Stimulated activated memory B cell treated with anti-CD40 and anti-IgM and Interleukin-4, amounts not matched to agents 10 μg/mL and 1 μg/mL and 100 μg/mL, for 72 hours (primary cell): Measurements from ENCODE around the gene ATXN7L3.
"Not testable (repeated sequence)": the region's sequence is repeated elsewhere in the genome, so short reads cannot be mapped to it uniquely, and the experiment has no call there.

Experiments used
- ATAC-seq: fragments of 150-1000 bp; cut with Tn5 transposase; 2 replicates; pipeline ENCODE4 v1.10.0; 2021
- H3K27ac Mint-ChIP-seq: one replicate; pipeline ENCODE4 v1.8.0; 2022; ENCODE audit warnings: mild to moderate bottlenecking, mixed read lengths
- H3K27me3 Mint-ChIP-seq: one replicate; pipeline ENCODE4 v1.8.0; 2022; ENCODE audit warnings: mixed read lengths
- H3K36me3 Mint-ChIP-seq: one replicate; pipeline ENCODE4 v1.8.0; 2022; ENCODE audit warnings: mixed read lengths
- H3K4me1 Mint-ChIP-seq: one replicate; pipeline ENCODE4 v1.8.0; 2022; ENCODE audit warnings: mixed read lengths
- H3K4me3 Mint-ChIP-seq: one replicate; pipeline ENCODE4 v1.8.0; 2022; ENCODE audit warnings: mild to moderate bottlenecking, moderate library complexity, mixed read lengths
- H3K9me3 Mint-ChIP-seq: one replicate; pipeline ENCODE4 v1.8.0; 2022; ENCODE audit warnings: mixed read lengths

The ATXN7L3 gene

GRCh38 chr17:44177640-44178039 lies 22.0 kb downstream of the ATXN7L3 start:
- Mint-ChIP-seq H3K4me3 (no peak overlapping the region), H3K36me3 (peaks cover 29% of the 10 kb centered on the region), H3K27me3 (no peaks in the 10 kb centered on the region), H3K4me1 (peaks cover 13% of the 10 kb centered on the region), H3K27ac (no peak overlapping the region), H3K9me3 (no peaks in the 10 kb centered on the region)
- no peak for ATAC-seq

DNA sequence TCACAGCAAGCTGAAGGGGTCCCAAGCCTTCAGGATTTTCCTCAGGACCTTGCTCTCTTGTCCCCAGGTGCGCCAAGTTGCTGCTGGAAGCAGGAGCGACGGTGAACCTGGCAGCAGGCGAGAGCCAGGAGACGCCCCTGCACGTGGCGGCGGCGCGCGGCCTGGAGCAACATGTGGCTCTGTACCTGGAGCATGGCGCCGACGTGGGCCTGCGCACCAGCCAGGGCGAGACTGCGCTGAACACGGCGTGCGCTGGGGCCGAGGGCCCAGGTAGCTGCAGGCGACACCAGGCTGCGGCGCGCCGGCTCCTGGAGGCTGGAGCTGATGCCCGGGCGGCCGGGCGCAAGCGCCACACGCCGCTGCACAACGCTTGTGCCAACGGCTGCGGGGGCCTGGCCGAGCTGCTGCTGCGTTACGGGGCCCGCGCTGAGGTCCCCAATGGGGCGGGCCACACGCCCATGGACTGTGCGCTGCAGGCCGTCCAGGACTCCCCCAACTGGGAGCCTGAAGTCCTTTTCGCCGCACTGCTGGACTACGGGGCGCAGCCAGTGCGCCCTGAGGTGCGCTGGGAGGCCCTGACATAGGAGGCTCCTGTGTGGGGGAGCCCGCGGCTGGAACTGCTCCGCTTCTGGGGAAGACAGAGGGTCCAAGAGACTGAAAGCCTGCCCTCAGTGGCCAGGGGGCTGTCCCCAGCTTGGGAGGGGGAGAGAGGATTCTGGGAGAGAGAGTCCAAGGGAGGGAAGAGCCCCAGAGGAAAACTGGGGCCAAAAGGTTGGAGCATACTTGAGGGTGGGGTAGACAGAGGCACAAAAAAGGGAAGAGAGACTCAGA lies 22.8 kb downstream of the ATXN7L3 start:
- Mint-ChIP-seq H3K27ac (no peak overlapping the region), H3K4me3 (no peak overlapping the region), H3K27me3 (no peaks in the 10 kb centered on the region), H3K36me3 (peaks cover 26% of the 10 kb centered on the region), H3K4me1 (peaks cover 9% of the 10 kb centered on the region), H3K9me3 (no peaks in the 10 kb centered on the region)
- ATAC-seq: no peak

DNA sequence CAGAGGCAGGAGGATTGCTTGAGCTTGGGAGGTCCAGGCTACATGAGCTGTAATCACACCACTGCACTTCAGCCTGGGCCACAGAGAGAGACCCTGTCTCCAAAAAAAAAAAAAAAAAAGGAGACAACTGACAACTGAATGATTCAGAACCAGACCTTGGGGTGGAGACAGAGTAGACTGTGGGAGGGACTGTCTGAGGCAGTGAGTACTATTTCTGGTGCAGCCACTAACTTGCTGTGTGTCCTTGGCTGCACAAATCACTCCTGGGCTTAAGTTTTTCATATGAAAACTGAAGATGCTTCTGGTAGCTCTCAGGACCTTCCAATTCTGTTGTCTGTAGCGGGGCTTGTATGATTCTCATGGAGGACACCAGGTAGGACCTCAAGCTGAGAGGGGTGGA lies 23.4 kb downstream of the ATXN7L3 start:
- Mint-ChIP-seq H3K27ac (no peak overlapping the region), H3K27me3 (no peaks in the 10 kb centered on the region), H3K9me3 (no peaks in the 10 kb centered on the region), H3K36me3 (peaks cover 22% of the 10 kb centered on the region), H3K4me1 (peaks cover 6% of the 10 kb centered on the region), H3K4me3 (no peak overlapping the region)
- ATAC-seq: no peak

DNA sequence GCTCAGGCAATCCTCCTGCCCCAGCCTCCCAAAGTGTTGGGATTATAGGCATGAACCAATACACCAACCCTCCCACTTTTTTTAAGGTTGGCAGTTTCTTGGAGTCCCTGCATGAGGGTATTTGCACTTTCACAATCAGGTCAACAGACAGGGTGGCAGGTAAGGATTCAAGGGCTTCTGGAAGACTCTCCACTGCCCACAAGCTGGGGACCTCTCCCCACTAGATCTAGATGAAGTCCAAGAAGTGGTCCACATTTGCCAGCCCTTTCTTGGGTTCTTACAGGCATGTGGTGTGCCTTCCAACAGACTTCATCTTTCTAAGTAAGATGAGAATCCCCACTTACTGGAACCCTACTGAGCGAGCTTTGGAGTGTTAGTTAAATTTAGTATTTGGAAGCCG lies 25.3 kb downstream of the ATXN7L3 start:
- H3K36me3 Mint-ChIP-seq: peaks cover 22% of the 10 kb centered on the region
- no peak for ATAC-seq

DNA sequence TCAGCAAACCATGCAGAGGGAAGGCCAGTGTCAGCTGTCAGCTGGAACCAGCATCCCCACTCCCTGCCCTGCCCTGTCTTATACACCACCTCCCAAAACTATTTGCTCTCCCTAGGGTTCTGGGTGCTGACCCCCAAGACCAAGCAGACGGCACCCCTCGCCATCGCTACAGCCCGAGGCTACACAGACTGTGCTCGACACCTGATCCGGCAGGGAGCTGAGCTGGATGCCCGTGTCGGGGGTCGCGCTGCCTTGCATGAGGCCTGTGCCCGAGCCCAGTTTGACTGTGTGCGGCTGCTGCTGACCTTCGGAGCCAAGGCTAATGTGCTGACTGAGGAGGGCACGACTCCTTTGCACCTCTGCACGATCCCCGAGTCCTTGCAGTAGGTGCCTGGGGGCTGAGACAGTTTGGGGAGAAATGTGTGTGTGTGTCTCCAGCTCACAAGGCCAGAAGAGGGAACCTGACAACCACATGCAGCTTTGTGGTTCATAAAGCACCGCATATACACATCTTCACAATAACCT lies 27.7 kb downstream of the ATXN7L3 start:
- H3K27ac Mint-ChIP-seq: no peak overlapping the region

More for the DNA sequence above, 25.3 kb downstream of the ATXN7L3 start:
- H3K27me3 Mint-ChIP-seq: no peaks in the 10 kb centered on the region
- H3K27ac Mint-ChIP-seq: no peak overlapping the region
- no peaks in the 10 kb centered on the region for H3K9me3 Mint-ChIP-seq
- H3K4me3 Mint-ChIP-seq: no peak overlapping the region
- peaks cover 17% of the 10 kb centered on the region for H3K4me1 Mint-ChIP-seq

DNA sequence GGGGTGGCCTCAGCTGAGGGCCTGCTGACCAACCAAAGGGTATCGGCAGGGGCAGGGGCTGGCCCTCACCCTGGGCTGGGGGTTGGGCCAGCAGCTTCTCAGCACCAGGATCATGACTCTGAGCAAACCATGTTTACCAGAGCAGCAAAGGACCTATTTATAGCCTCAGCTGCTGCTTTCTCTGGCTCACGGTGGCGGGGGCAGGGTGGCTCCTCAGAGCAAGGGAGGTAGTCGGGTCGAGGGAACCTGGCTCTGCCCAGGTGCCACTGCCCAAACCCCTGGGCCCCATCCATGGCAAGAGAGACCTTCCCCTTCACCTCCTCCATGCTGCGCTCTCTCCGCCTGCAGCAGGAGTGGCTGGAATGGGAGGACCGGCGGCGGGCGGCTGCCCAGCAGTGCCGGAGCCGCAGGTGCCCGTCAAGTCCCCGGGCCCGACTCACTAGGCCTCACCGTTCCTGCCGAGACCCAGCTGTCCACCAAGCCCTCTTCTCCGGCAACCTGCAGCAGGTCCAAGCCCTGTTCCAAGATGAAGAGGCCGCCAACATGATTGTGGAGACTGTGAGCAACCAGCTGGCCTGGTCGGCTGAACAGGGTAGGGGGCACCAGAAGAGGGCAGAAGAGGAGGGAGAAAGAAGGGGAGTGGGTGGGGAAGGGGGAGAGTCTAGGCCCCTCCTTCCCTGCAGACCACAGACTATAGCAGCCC lies 29.0 kb downstream of the ATXN7L3 start, which contains the start of gene ASB16:
Gene ASB16 (plus strand): TSS at position 206 of the 703 bp plus-strand sequence. CDS start 86 bp downstream, at position 292.
- Mint-ChIP-seq H3K9me3 (no peaks in the 10 kb centered on the region), H3K27me3 (no peaks in the 10 kb centered on the region), H3K36me3 (no peaks in the 10 kb centered on the region), H3K4me3 (no peak within 1 kb of the TSS), H3K27ac (no peak within 1 kb of the TSS), H3K4me1 (peaks cover 21% of the 10 kb centered on the region)
- no peak for ATAC-seq

More for the DNA sequence above, 27.7 kb downstream of the ATXN7L3 start:
- H3K36me3 Mint-ChIP-seq: peaks cover 6% of the 10 kb centered on the region
- H3K4me1 Mint-ChIP-seq: peaks cover 21% of the 10 kb centered on the region
- no peak overlapping the region for H3K4me3 Mint-ChIP-seq
- no peak for ATAC-seq
- H3K27me3 Mint-ChIP-seq: no peaks in the 10 kb centered on the region
- H3K9me3 Mint-ChIP-seq: no peaks in the 10 kb centered on the region

DNA sequence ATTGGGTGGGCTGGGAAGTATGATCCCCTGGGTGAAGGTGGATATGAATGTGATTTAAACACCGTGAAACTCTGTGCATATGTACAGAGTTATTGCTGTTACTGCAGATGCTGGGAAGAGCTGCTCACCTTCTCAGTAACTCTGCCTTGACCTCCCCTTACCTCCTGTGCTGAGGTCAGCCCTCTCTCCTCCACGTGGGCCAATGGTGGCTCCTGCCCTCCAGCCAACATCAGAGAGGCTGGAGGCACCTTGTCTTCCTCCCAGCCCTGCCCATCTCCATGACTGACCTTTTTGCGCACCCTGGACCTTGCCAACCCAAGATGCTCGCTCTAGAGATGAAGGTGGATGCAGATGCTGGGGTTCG lies 29.6 kb downstream of the ATXN7L3 start:
- H3K4me1 Mint-ChIP-seq: peaks cover 21% of the 10 kb centered on the region
- no peak overlapping the region for H3K27ac Mint-ChIP-seq
- H3K36me3 Mint-ChIP-seq: no peaks in the 10 kb centered on the region
- no peaks in the 10 kb centered on the region for H3K27me3 Mint-ChIP-seq
- H3K4me3 Mint-ChIP-seq: no peak overlapping the region
- no peaks in the 10 kb centered on the region for H3K9me3 Mint-ChIP-seq
- ATAC-seq: no peak

GRCh38 chr17:44167181-44167861 lies 32.4 kb downstream of the ATXN7L3 start:
- H3K27me3 Mint-ChIP-seq: no peaks in the 10 kb centered on the region
- H3K36me3 Mint-ChIP-seq: no peaks in the 10 kb centered on the region
- no peaks in the 10 kb centered on the region for H3K9me3 Mint-ChIP-seq
- no peak for ATAC-seq
- H3K4me3 Mint-ChIP-seq: no peak overlapping the region
- H3K4me1 Mint-ChIP-seq: peaks cover 21% of the 10 kb centered on the region
- H3K27ac Mint-ChIP-seq: no peak overlapping the region

GRCh38 chr17:44164476-44164875 lies 35.2 kb downstream of the ATXN7L3 start:
- Mint-ChIP-seq H3K27me3 (no peaks in the 10 kb centered on the region), H3K4me3 (no peak overlapping the region), H3K36me3 (no peaks in the 10 kb centered on the region), H3K9me3 (no peaks in the 10 kb centered on the region), H3K4me1 (peaks cover 13% of the 10 kb centered on the region), H3K27ac (no peak overlapping the region)
- no peak for ATAC-seq

DNA sequence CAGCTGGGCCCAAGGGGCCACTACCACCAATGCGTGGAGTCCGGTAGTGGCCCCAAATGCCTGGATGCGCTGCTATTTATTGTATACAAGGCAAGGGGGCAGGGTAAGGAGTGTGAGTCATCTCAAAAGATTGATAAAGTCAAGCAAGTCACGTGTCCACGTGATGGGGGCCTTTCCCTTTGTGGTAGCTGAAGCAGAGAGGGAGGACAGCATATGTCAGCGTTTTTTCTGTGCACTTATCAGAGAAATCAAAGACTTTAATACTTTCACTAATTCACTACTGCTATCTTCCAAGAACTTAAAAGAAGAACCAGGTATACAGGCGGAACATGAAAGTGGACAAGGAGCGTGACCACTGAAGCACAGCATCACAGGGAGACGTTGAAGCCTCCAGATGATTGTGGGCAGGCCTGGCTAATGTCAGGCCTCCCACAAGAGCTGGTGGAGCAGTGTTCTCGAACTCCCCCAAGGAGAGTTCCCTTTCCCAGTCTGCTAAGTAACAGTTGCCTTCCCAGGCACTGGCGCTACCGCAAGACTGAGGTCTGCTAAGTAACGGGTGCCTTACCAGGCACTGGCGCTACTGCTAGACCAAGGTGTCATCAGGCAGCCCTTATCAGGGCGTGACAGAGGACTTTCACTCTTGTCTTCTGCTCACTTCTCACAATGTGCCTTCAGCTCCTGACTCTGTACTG lies 40.0 kb downstream of the ATXN7L3 start:
- Mint-ChIP-seq H3K4me1 (peaks cover 5% of the 10 kb centered on the region), H3K4me3 (no peak overlapping the region), H3K27ac (no peak overlapping the region), H3K36me3 (no peaks in the 10 kb centered on the region), H3K9me3 (no peaks in the 10 kb centered on the region), H3K27me3 (no peaks in the 10 kb centered on the region)
- peak; percentile 53 for ATAC-seq

DNA sequence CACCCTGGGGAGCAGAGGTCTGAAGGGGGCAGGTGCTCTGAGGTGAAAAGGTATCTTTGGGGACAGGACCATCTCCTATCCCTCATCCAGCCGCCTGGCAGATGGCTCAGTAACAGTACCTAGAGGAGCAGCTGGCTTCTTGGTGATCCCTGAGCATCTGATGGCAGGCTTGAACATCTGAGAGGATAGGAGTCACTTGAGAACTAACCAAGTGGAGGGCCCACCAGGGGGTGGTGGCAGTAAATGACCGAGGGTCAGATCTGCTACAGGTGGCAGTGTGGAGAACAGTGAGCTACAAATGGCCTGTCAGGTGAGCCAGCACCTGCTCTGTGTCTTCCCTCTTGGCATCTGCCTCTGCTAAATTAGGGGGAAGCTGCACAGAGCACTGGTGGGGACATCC lies 44.2 kb downstream of the ATXN7L3 start:
- no peaks in the 10 kb centered on the region for H3K27me3 Mint-ChIP-seq
- no peaks in the 10 kb centered on the region for H3K36me3 Mint-ChIP-seq
- peaks cover 5% of the 10 kb centered on the region for H3K4me1 Mint-ChIP-seq
- no peak for ATAC-seq
- no peak overlapping the region for H3K27ac Mint-ChIP-seq
- no peak overlapping the region for H3K4me3 Mint-ChIP-seq
- no peaks in the 10 kb centered on the region for H3K9me3 Mint-ChIP-seq

GRCh38 chr17:44152875-44153274 lies 46.8 kb downstream of the ATXN7L3 start:
- Mint-ChIP-seq H3K27ac (no peak overlapping the region), H3K4me1 (no peaks in the 10 kb centered on the region), H3K9me3 (no peaks in the 10 kb centered on the region), H3K4me3 (no peak overlapping the region), H3K36me3 (no peaks in the 10 kb centered on the region), H3K27me3 (no peaks in the 10 kb centered on the region)
- no peak for ATAC-seq

DNA sequence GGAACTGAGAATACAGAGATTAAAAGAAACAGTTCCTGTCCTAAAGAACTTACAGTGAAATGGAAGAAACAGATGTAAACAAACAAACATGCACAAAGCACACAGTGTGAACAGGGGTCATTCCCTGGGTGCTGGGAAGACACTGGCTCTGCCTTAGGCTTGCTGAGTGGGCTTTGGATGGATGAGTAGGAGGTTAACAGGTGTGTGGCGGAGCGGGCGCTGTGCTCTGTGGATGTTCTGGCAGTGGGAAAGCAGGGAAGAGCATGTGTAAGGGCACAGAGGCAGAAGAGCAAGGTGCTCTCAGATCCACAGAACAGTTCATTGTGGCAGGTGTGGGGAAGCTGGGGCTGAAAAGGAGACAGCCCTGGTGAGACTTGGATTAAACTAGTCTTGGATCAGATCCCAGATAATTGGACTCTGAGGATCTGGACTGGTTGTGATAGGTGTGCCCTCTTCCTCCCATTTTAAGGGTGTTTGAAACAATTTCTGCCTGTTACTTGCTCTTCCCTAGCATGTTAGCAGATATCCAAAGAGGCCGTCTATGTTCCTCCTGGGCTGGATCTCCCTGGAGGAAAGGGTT lies 49.8 kb downstream of the ATXN7L3 start:
- H3K4me1 Mint-ChIP-seq: no peaks in the 10 kb centered on the region
- no peak overlapping the region for H3K4me3 Mint-ChIP-seq
- no peaks in the 10 kb centered on the region for H3K9me3 Mint-ChIP-seq
- ATAC-seq: no peak
- peaks cover 5% of the 10 kb centered on the region for H3K36me3 Mint-ChIP-seq
- H3K27ac Mint-ChIP-seq: no peak overlapping the region
- no peaks in the 10 kb centered on the region for H3K27me3 Mint-ChIP-seq

GRCh38 chr17:44149066-44149465 lies 50.6 kb downstream of the ATXN7L3 start:
- not testable (repeated sequence) for H3K4me3 Mint-ChIP-seq, H3K36me3 Mint-ChIP-seq, ATAC-seq, H3K4me1 Mint-ChIP-seq, H3K9me3 Mint-ChIP-seq, H3K27ac Mint-ChIP-seq, H3K27me3 Mint-ChIP-seq
